GM10266 (cell line): ENCODE data around the gene TYROBP.
A peak's percentile ranks its signal among the peaks of the same experiment; 100 is the strongest.

ENCODE experiments used
- DNase-seq: peaks from one replicate; pipeline ENCODE4 v3.0.0; 2012; ENCODE audit errors: extremely low spot score
- TF ChIP-seq, protein P1 (sequence below): IDR thresholded peaks from 2 replicates; pipeline ENCODE4 v1.5.1; 2012; ENCODE audit warnings: mild to moderate bottlenecking, low read depth; ENCODE audit not compliant: control insufficient read depth, insufficient read depth; ENCODE audit errors: missing control alignments

TYROBP gene

DNA sequence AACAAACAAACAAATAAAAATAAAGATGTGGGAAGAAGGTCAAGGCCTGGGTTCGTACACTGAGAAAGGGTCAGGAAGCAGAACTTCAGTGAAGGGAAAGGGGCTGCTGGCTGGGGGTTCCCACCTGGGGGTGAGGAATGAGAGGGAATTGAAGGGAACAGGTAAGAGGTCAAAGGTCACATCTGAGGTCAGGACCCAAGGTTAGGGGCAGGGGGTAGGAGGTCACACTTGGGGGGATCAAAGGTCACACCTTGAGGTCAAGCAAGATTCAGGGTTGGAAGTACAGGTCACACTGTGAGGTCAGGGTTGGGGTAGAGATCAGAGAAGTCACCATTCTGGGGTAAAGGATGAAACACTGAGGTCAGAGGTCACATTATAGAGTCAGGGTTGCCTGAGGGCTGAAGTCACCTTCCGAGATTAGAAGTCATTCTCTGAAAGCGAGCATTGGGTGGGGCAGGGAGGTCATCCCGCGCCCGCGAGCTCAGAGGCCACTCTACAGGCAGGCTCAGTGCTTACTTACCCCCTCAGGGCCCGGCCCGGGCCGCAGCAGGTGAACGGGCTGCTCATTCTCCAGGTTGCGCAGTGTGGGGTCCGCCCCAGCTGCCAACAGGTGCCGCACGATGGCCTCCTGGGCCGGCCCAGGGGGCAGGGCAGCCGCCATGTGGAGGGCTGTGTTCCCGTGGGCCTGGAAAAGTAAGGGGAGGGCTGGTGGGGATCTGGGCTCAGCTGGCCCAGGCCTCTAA, 18.6 kb downstream of the TYROBP start:
- no peak for DNase-seq
- TF ChIP-seq, protein P1, sequence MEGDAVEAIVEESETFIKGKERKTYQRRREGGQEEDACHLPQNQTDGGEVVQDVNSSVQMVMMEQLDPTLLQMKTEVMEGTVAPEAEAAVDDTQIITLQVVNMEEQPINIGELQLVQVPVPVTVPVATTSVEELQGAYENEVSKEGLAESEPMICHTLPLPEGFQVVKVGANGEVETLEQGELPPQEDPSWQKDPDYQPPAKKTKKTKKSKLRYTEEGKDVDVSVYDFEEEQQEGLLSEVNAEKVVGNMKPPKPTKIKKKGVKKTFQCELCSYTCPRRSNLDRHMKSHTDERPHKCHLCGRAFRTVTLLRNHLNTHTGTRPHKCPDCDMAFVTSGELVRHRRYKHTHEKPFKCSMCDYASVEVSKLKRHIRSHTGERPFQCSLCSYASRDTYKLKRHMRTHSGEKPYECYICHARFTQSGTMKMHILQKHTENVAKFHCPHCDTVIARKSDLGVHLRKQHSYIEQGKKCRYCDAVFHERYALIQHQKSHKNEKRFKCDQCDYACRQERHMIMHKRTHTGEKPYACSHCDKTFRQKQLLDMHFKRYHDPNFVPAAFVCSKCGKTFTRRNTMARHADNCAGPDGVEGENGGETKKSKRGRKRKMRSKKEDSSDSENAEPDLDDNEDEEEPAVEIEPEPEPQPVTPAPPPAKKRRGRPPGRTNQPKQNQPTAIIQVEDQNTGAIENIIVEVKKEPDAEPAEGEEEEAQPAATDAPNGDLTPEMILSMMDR: no peak

DNA sequence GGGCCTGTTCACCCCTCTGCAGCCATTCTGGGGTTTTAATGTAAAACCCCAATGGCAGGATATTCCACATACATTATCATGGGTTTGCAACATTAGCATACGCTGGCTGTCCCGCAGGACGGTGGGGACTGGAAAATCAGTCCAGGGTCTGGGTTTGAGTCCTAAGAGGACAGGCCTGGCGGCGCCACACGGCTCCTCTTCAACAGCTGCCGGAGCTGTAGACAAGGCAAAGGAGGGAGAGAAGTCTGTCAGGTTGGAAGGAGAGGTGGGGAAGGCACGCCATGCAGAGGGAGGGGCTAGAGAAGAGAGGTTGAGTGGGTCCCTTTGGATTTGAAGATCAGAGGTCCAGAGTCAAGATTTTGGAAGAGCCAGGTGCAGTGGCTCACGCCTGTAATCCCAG, 19.7 kb downstream of the TYROBP start:
- TF ChIP-seq, protein P1: no peak
- no peak for DNase-seq

GRCh38 chr19:35887197-35887596, 20.9 kb downstream of the TYROBP start:
- no peak for DNase-seq
- TF ChIP-seq, protein P1: no peak

DNA sequence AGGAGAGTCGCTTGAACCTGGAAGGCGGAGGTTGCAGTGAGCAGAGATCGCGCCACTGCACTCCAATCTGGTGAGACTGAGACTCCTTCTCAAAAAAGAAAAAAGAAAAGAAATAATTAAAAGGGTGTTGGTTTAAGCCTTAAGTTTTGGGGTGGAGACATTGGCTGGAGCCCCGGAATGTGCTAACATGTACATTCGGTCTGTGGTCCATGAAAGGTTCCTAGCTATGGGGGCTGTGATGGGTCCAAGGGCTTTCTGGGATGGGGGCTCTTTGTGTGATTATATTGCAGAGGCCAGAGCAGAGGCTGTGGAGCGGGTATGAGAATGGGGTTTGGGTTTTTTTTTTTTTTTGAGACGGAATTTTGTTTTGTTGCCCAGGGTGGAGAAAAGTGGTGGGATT, 22.2 kb downstream of the TYROBP start:
- no peak for DNase-seq
- TF ChIP-seq, protein P1: no peak

DNA sequence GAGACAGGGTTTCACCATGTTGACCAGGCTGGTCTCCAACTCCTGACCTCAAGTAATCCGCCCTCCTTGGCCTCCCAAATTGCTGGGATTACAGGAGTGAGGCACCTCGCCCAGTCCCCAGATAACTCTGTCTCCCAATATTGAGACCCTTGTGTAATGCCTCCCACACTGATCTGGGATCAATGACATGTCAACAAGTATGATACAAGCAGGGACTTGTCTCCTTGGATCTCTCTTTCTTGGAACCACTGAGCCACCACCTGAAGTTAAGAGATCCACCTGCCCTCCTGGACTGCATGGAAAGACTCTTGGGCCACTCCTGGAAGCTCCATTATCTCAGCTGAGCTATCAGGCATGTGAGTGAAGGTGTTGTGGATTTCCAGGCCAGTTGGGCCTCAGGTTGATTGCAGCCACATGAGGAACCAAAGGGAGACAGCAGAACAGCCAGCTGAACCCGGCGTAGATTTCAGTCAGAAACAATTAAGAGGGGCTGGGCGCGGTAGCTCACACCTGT, 22.8 kb downstream of the TYROBP start:
- DNase-seq: no peak
- TF ChIP-seq, protein P1: no peak

DNA sequence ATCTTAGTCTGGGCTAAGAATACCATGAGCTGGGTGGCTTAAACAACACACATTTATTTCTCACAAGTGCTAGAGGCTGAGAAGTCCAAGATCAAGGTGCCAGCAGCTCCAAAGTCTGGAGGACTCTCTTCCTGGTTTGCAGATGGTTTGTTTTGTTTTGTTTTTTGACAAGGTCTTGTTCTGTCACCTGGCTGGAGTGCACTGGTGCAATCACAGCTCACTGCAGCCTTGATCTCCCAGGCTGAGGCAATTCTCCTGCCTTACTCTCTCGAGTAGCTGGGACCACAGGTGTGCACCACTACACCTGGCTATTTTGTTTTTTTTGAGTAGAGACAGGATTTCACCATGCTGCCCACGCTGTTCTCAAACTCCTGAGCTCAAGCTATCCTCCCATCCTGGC, 24.2 kb downstream of the TYROBP start:
- no peak for DNase-seq
- TF ChIP-seq, protein P1: no peak

DNA sequence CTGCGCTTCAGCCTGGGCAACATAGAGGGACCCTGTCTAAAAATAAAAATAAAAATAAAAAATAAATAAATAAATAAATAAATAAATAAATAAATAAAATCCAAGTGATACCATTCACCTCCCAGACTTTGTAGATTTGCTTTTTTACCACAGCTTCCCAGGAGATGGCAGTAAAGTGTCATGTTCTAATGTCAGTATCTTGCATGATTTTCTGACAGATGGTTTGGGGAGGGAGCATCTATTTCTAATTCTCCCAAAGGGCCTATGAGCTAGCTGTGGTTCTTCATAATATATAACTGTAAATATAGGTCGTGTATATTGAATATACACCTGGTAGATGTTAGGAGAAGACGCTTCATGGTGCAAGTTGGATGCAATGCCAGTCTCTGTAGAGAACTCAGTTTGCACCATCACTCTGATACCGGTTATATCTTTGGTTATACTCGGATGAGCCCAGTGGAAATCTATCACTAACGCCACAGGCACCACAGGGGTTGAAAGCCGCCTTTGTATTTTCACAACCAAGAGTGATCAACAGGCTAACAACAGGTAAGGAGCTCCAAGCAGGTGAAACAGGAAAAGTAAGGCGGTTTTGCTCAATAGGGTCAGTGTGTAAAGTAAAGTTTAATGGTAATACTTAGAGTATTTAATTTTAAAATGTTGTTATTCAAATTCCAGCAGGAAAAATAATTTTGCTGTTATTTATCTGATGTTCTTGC, 25.8 kb downstream of the TYROBP start:
- peak; percentile 74 for DNase-seq
- TF ChIP-seq, protein P1: peak; percentile 58
